Activated CD8-positive, alpha-beta memory T cell treated with anti-CD3 and anti-CD28 coated beads for 36 hours (primary cell): ENCODE measurements around the gene EDARADD. TPM values are rescaled to one million over a fixed set of nuclear protein-coding genes. Genes with fewer than 3 reads are reported as not detected.
"Not testable (repeated sequence)": the region's sequence is repeated elsewhere in the genome, so short reads cannot be mapped to it uniquely, and the experiment has no call there.

Experiments
- CTCF ChIA-PET: fragments of 350-600 bp; sonication (Branson Sonifier 250); formaldehyde crosslinking; loops from one replicate; lab custom pipeline; 2021; ENCODE audit warnings: antibody characterized with exemption; lab: Charles Lee
- POLR2A ChIA-PET: fragments of 350-600 bp; sonication (Branson Sonifier 250); formaldehyde crosslinking; loops from one replicate; lab custom pipeline; 2021; ENCODE audit warnings: antibody characterized with exemption; lab: Charles Lee
- total RNA-seq, 2 experiments: library from RNA; stranded (reverse); gene quantifications; one replicate each; pipeline ENCODE4 v1.2.3, GENCODE V29; 2021

EDARADD gene
- total RNA-seq, 2 experiments from 2014 or later, result 15.7 to 16.3 TPM

DNA sequence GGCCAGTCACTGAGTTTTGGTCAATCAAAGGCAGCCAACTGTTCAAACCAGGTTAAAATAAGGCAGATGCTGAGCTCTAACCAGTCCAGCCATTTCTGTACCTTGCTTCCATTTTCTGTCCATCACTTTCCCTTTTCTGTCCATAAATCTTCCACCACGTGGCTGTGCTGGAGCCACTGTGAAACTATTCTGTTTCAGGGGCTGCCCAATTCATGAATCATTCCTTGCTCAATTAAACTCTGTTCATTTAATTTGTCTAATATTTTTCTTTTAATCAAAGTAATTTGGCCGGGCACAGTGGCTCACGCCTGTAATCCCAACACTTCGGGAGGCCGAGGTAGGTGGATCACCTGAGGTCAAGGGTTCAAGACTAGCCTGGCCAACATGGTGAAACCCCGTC, 107.0 kb downstream of the EDARADD start:
- ChIA-PET POLR2A (no interaction called here), CTCF (interaction anchor here (1.1 kb wide), 1 partner anchor 16 kb away, joined by 4 read pairs; no protein-coding TSS in a partner anchor)

DNA sequence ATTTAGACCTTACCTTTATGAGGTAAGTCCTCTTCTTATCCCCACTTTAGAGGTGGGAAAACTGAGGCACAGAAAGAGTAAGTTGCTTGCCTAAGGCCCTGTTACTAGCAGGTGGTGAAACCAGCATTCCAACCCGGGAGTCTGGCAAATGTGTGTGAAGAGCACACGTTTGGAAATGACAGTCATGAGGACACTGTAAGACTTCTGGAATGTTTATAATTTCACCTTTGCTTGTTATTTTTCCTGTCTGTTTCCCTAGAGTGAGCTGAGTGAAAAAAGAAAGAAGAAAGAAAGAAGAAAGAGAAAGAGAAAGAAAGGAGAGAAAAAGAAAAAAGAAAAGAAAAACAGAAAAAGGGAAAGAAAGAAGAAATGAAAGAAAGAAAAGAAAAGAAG, 108.5 kb downstream of the EDARADD start:
- CTCF ChIA-PET, result interaction anchor here (1.1 kb wide), 1 partner anchor 107 kb away, joined by 3 read pairs; no protein-coding TSS in a partner anchor
- POLR2A ChIA-PET, result interaction anchor here (0.6 kb wide), 1 partner anchor 360 kb away, joined by 3 read pairs; no protein-coding TSS in a partner anchor

DNA sequence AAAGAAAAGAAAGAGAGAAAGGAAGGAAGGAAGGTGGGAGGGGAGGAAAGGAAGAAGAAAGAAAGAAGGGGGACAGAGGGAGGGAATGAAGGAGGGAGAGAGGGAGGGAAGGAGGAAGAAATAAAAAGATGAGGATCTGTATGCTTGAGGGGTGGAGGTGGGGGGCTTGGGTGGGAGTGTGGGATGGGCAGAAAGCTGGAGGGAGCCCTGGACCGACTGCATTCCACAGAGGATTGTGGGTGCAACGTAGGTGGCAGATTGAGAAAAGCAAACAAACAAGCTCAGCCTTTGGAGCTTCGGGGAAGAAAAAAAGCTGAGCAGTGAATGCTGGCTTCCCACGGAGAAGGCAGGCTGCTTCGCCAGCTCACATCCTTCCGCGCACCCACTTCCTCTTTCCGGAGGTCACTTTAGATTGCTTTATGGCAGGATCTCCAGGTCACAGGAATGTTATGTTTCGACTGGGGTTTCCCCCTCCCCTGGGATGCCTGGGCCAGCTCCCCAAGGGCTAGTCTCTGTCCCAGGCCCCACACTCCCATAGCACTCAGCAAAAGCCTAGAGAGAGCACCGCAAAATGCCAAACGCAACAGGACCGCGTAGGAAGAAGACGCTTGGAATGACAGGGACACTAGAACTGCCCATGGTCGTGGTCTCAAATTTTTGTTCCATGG, 109.0 kb downstream of the EDARADD start:
- POLR2A ChIA-PET, result interaction anchor here (0.6 kb wide), 1 partner anchor 360 kb away, joined by 3 read pairs; no protein-coding TSS in a partner anchor
- CTCF ChIA-PET, result interaction anchor here (1.1 kb wide), 1 partner anchor 108 kb away, joined by 3 read pairs; no protein-coding TSS in a partner anchor

DNA sequence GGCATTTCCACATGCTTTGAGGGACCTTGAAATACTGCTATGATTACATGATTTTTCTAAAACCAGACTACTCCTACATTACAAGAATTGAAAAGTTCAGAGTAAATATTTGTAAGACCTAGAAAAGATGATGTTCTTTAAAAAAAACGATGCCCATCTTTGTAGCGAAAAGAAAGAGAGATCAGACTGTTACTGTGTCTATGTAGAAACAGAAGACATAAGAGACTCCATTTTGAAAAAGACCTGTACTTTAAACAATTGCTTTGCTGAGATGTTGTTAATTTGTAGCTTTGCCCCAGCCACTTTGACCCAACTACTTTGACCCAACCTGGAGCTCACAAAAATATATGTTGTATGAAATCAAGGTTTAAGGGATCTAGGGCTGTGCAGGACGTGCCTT, 110.3 kb downstream of the EDARADD start:
- POLR2A ChIA-PET, CTCF ChIA-PET: not testable (repeated sequence)

DNA sequence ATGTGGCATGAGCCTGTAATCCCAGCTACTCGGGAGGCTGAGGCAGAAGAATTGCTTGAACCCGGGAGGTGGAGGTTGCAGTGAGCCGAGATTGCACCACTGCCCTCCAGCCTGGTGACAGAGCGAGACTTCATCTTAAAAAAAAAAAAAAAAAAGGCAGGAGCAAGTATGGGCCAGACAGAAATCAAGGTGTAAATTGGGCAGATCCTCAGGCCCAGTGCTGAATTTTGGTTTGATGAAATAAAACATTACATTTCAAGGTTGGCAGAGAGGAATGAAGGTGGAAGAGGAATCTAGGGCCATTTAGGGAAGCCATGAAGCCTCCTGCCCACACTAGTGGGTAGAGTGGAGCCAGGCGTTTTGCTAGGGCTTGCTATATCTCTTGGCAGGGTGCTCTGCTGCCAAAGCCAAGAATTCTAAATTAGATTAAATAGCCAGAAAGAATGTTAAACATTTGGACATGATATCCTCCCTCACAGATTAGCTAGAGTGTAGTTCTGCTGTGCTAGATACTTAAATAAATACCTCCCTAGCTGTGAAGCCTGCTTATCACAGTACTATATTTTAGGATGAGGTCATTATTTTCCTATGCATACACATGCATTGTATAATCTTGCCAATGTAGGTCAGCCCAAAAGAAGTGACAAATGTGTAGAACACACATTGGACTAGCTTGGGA, 113.1 kb downstream of the EDARADD start:
- ChIA-PET POLR2A (no interaction called here), CTCF (interaction anchor here (0.7 to 1.4 kb wide), 2 partner anchors 17 to 422 kb away, joined by 4 to 5 read pairs; no protein-coding TSS in a partner anchor)

DNA sequence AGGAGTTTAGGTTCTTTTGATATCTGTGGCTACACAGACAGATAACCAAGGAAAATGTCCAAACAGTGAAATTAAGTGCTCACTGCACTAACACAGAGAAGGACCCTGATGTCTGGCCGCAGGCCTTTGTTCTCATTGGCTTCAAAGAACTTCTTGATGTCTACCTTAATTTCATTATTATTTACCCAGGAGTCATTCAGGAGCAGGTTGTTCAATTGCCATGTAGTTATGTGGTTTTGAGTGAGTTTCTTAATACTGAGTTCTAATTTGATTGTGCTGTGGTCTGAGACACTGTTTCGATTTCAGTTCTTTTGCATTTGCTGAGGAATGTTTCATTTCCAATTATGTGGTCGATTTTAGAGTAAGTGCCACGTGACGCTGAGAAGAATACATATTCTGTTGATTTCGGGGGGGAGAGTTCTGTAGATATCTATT, 114.5 kb downstream of the EDARADD start:
- POLR2A ChIA-PET, result no interaction called here
- CTCF ChIA-PET, result interaction anchor here (0.7 to 1.4 kb wide), 3 partner anchors 19 to 403 kb away, joined by 3 to 5 read pairs (median 3); no protein-coding TSS in a partner anchor

DNA sequence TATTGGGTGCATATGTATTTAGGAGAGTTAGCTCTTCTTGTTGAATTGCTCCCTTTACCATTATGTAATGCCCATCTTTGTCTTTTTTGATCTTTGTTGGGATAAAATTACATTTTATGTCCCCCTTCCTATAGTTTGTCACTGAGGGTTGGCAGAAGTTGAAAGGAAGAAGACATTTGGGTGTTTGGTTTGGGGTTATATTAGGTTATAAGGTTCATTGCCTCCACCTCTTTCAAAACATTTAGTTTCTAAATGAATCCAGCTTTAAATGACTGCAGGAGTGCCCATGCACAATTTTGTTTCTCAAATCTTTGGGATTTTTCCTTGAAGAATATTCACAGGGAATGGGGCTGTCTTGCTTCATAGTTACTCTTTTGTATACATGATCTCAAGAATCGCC, 115.1 kb downstream of the EDARADD start:
- ChIA-PET POLR2A (no interaction called here), CTCF (interaction anchor here (0.7 to 0.8 kb wide), 2 partner anchors 228 to 404 kb away, joined by 3 read pairs; no protein-coding TSS in a partner anchor)

DNA sequence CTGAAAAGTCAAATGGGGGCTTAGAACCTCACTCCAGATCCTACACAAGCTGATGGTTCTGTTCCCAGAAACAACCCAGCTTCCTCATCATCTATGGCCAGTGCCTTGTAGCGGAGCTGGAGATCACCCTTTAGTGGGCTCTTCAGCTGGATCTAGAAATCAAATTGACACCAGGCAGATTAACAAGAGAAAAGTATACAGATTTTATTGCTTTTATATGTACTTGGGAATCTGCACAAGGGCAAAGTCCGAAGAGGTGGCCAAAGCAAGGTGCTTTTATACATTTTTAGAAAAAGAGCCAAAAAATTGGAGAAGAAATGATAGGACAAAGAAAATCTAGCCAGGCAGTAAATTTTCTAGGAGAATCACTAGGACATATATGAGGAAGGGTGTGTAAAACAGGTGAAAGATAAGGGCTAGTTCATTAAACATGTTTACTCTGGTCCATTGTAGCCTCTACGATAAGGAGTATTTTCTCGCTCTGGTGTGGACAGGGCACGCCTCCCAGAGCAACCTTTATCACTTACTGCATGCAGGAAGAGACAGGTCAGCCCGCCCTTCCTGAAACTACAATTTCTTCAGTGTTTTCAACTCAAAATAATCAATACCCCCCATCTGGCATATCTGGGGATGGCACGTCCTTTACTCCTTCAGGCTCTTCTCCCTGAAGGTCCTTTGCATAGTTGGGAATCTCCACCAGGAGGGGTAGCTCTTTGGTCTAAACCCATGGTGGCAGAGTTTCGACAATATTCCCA, 115.7 kb downstream of the EDARADD start:
- CTCF ChIA-PET, result interaction anchor here (0.6 to 0.8 kb wide), 3 partner anchors 33 to 405 kb away, joined by 3 read pairs; no protein-coding TSS in a partner anchor
- POLR2A ChIA-PET, result interaction anchor here (0.5 to 0.9 kb wide), 2 partner anchors 11 to 557 kb away, joined by 3 to 6 read pairs; no protein-coding TSS in a partner anchor

DNA sequence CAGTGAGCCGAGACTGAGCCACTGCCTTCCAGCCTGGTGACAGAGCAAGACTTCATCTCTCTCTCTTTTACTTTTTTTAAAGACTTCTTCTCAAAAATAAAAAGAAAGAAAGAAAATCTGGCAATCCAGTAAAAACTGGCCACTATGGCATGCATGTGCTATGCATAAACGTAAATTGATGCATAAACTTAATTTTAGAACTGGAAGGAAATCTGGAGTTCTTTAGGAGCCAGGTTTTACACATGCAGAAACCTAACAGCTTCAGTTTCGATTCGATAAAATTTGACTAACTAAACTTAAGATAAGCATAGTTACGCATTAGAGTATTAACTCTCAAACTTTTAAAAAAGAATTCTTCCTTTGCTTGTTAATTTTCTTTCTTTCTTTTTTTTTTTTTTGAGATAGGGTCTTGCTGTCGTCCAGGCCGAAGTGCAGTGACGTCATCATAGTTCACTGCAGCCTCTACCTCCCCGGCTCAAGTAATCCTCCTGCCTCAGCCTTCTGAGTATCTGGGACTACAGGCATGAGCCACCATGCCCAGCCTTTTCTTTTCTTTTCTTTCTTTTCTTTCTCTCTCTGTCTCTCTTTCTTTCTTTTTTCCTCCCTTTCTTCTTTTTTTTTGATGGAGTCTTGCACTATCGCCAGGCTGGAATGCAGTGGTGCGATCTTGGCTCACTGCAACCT, 117.8 kb downstream of the EDARADD start:
- CTCF ChIA-PET, result no interaction called here
- POLR2A ChIA-PET, result no interaction called here

DNA sequence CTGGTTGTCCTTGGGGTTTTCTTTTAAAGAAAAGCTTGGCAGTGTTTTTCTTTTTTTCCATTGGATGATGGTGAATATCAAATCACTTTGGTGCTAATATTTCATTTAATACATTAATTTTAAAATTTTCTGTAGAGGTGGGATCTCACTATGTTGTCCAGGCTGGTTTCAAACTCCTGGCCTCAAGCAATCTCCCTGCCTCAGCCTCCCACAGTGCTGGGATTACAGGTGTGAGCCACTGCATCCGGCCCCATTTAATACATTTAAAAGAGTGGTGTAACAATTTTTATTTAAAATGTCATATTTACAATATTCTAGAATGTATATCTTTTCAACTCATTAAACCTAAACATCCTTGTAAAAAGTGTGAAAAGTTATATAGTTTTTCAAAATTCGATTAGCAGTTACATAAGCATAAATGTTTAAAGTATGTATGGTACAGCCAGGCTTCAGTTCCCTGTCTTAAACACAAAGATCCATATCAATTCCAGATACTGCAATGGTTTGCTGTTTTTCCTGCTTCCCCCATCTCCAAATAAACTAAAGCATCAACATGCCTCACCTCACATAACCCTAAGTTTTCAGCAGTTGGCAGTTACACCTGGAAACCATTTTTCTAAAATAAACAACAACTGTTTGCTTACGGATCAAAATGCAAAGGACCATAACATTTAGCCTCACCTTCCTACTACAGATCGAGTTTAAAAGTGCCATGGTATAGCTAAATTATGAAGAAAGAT, 120.8 kb downstream of the EDARADD start:
- ChIA-PET CTCF (no interaction called here), POLR2A (no interaction called here)

DNA sequence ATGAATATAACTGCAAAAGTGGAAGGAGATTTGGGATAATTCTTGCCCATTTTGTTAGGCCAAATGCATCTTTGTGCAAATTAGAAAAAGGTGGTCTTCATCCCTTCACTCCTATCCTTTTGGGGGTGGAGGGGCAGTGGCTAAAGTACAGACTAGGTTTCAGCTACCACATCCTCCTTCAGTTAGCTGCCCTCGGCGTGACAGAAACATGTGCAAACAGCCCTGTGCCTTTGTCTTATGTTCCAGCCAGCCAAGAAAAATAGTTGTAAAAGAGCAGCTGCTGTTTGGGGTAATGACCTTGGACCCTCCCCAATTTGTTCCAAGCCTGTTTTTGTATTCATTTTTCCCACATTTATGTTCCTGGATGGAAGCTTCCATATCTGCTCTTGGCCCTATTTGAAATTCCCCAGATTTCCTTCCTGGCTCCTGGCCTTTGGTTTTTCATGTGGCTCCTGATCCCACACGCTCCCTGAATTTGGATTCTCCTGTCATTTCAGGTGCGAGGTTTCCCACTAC, 121.4 kb downstream of the EDARADD start:
- ChIA-PET CTCF (no interaction called here), POLR2A (no interaction called here)

DNA sequence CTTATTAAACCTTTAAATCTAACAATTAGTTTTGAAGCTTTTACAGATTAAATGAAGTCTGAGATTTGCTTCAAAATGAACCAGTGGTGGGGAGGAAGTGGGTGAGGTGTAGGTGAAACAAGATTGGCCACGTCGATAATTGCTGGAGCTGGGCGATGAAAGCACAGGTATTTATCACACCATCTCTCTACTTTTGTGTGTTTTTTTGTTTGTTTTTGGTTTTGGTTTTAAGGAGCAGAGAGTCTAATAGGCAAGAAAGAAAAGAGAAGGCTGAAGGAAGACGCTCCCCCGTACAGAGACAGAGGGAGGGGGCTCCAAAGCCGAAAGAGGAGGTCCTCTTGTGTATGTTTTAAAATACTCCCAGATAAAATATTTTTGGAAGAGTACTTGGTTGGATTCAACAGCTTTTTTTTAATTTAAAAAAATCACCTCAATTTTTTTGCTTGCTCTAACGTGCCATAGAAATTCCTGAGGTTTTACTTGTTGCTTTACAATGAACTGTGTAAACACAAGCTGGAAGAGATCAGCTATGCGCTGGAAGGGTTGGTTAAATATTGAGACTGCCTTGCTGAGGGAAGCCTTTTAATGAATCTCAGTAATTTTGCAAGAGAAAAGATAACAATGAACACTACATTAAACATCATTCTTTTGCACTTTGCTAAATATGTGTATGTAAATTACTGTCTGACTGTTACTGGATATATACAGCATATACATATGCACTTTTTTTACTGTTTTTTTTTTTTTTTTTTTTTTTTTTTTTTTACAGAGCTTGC, 123.0 kb downstream of the EDARADD start:
- ChIA-PET POLR2A (no interaction called here), CTCF (interaction anchor here (1.2 kb wide), 1 partner anchor 16 kb away, joined by 4 read pairs; no protein-coding TSS in a partner anchor)

DNA sequence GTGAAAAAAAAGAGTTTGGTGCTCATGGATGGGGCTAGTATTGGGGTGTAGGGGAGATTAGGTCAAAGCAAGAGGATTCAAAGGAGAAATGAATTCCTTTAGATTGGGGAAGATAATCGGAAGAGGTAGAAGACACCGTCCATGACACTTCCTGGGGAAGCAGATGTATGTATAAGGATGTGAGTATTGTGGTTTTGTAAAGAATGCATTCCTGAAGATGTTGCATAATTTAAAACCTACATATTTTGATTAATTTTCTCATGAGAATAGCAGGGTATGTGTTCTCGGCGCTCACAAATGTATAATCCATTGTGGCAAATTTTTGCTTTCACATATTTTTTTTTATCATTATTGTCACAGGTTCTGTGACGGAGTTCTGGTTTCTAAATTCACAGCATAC, 124.2 kb downstream of the EDARADD start:
- POLR2A ChIA-PET, result no interaction called here
- CTCF ChIA-PET, result interaction anchor here (0.7 kb wide), 1 partner anchor 243 kb away, joined by 3 read pairs; no protein-coding TSS in a partner anchor

DNA sequence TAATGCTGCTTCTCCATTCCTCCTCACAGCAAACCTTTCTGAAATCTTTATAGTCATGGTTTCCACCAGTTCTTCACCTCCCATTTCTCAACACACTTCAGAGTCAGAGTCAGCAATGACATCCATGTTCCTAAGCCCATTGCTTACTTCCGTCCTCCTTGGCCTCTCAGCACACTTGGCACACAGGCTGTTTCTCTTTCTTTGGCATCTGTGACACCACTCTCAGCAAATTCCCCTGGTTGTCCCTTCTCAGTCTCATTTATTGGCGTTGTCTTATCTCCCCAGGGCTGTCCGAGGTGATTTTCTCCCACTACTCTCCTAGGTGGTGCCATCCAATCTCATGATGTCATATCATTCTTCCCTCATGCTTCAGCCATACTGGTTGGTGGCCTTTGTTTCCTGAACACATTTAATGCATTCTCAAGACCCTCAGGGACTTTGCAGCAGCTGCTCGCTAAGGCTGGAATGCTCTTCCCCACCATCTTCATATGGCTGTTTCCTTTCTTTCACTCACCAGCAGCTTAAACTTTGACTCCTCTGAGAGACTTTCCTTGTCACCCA, 126.4 kb downstream of the EDARADD start:
- POLR2A ChIA-PET, result interaction anchor here (0.7 to 1.2 kb wide), 2 partner anchors 10 to 253 kb away, joined by 3 to 6 read pairs; no protein-coding TSS in a partner anchor
- CTCF ChIA-PET, result no interaction called here

DNA sequence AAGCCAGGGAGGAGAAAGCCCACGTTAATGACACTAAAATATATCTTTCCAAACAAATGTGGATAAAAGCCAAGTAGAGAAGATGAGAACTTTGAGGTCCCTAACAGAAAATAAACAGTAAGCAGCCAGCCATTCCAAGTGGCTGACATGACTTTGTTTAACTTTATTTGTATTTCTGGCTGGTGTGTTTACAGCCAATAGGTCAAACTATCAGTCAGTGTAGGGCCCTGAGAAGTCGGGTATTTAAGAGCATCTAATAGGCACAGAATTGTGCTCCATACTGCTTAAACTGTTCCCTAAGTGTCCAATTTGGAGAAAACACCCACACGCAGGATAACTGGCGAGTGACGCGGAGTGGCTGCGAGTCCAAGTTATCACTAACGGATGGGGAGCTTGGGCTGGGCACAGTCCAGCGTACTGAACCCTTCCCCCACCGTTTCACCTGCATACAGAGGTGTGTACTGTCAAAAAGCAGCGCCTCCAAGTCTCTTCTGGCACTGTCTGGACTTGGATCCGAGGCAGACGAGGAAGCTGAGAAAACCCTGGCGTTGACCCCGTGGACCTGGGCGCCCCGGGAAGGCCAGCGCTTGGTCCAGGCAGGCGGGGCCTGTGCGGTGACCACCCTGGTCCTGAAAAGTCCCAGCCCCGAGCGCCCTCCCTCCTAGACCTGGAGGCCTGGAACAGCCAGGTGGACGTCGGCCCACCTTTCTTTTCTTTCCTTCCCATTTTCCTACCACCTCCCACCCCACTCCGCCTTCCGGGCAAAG, 129.0 kb downstream of the EDARADD start:
- ChIA-PET POLR2A (interaction anchor here (0.6 to 1.2 kb wide), 3 partner anchors 11 to 412 kb away, joined by 3 to 6 read pairs (median 4); no protein-coding TSS in a partner anchor), CTCF (no interaction called here)

DNA sequence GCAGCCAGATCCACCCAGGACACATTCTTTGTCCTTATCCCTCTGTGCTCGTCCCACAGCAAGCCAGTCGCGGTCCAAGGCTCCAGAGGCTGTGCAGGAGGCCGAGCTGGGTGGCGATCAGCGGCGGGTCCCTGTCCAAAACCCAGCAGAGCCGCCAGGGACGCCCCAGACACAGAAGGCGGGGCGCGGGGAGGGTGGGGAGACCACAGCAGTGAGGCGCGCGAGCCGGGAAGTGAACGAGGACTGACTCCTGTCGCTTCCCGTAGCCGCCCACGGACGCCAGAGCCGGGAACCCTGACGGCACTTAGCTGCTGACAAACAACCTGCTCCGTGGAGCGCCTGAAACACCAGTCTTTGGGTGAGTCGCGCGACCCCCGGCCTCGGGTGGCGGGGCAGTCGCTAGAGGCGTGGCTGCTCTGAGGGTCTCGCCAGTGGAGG, 129.6 kb downstream of the EDARADD start, which contains the start of gene LGALS8:
LGALS8 (plus strand) TSS at position 279 of the 438 bp plus-strand sequence. CDS start 2,089 bp downstream, outside the sequence.
- ChIA-PET POLR2A (interaction anchor here (0.6 to 1.2 kb wide), 3 partner anchors 10 to 413 kb away, joined by 3 to 6 read pairs (median 4); no protein-coding TSS in a partner anchor), CTCF (interaction anchor here (0.5 kb wide), 1 partner anchor 31 kb away, joined by 3 read pairs; no protein-coding TSS in a partner anchor)
